ENCODE measurements around the gene MBTPS1. TPM values are rescaled to one million over a fixed set of nuclear protein-coding genes. Genes with fewer than 3 reads are reported as not detected.

MBTPS1 gene
- total and polyA plus RNA-seq, 9 of the 15 experiments (the other 6 are each of a cell fraction or from before 2014, with no cell fraction given), result 2.8 to 57.6 (median 43.8) TPM

DNA sequence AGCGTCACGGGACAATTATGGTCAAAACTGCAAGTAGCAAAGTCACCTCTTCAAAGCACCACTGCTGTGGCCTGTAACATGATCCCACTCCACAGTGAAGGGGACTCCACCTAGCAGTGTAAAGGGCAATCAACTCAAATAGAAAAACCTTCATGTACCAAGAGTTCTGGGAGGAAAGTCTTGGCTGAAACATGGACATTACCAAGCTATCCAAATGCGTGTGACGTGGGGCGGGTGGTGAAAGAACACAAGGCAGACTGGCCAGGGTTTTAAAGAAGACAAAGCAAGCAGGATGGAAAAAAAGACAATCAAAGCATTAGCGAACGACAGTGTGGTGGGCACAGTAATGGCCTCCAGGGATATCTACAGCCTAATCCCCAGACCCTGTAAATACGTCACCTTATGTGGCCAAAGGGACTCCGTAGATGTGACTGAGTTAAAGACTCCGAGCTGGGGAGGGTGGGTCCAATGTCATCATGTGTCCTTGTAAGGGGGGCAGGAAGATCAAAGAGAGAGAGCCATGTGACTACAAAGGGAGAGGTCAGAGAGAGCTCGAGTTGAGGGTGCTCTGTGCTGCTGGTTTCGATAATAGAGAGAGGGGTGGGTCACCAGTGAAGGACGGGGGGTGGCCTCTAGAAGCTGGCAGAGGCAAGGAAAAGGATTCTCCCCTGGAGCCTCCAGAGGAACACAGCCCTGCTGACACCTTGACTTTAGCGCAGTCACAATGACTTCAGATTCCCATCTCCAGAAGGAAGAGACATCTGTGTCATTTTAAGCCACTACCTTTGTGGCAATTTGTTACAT is 22.3 kb upstream of the MBTPS1 start (continued):
- TF ChIP-seq ZNF384 (IDR thresholded peaks at IDR 0.05; ENCODE audit: low read depth, low read length) (no peak; the same call in 1 of the 2 replicates), RNF219 (CRISPR knock-in tag; IDR thresholded peaks at IDR 0.05) (no peak), NFE2 (IDR thresholded peaks at IDR 0.05; ENCODE audit: low read depth) (peak; percentile 84), REST (IDR thresholded peaks at IDR 0.05; ENCODE audit: borderline replicate concordance) (no peak), REST (CRISPR knock-in tag; IDR thresholded peaks at IDR 0.05; ENCODE audit: low read depth) (peak; percentile 75; the same call in 1 of the 2 replicates), NFIX (CRISPR knock-in tag; IDR thresholded peaks at IDR 0.05; ENCODE audit: low read depth) (no peak), SOX6 (IDR thresholded peaks at IDR 0.05) (peak; percentile 95), NUFIP1 (IDR thresholded peaks at IDR 0.05; ENCODE audit: partially characterized antibody) (no peak), NR2C1 (IDR thresholded peaks at IDR 0.05) (0 out of 2 replicates have a peak, but pooled peaks have one; percentile 41), NR2C1 (tag; IDR thresholded peaks at IDR 0.05) (peak; percentile 53), ILF3 (IDR thresholded peaks at IDR 0.05; ENCODE audit: borderline replicate concordance) (no peak), ZNF644 (tag; IDR thresholded peaks at IDR 0.05; ENCODE audit: low read depth) (no peak; the same call in none of the 2 replicates), C11orf30 (IDR thresholded peaks at IDR 0.05; ENCODE audit: low read depth) (peak; percentile 83)
- TF ChIP-seq, protein P1, sequence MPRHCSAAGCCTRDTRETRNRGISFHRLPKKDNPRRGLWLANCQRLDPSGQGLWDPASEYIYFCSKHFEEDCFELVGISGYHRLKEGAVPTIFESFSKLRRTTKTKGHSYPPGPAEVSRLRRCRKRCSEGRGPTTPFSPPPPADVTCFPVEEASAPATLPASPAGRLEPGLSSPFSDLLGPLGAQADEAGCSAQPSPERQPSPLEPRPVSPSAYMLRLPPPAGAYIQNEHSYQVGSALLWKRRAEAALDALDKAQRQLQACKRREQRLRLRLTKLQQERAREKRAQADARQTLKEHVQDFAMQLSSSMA (CRISPR knock-in tag; IDR thresholded peaks at IDR 0.05), result no peak
